ENCODE results near the gene C1QTNF6.

GRCh38 chr22:37231406-37232139, 43.5 kb upstream of the C1QTNF6 start:
- TF ChIP-seq POLR2A (IDR thresholded peaks at IDR 0.05; ENCODE audit: low read depth, low read length) (peak; percentile 48; the same call in 1 of the 2 replicates), CTCF (IDR thresholded peaks at IDR 0.05 in 2 of 3, conservative IDR thresholded peaks at IDR 0.05 in 1 of 3; ENCODE audit: control insufficient read depth in 2 of 3, extremely low read depth in 1 of 3, insufficient read depth in 1 of 3, low read depth in 3 of 3, low read length in 3 of 3) (no peak), CHD4 (IDR thresholded peaks at IDR 0.05) (no peak), NRF1 (conservative IDR thresholded peaks at IDR 0.05; ENCODE audit: low read depth, low read length) (no peak), CUX1 (IDR thresholded peaks at IDR 0.05; ENCODE audit: insufficient replicate concordance, low read depth, low read length) (no peak), YY1 (IDR thresholded peaks at IDR 0.05; ENCODE audit: low read depth, low read length) (no peak), SUPT20H (IDR thresholded peaks at IDR 0.05; ENCODE audit: borderline replicate concordance, control insufficient read depth, low read depth, low read length) (no peak), PAX5 (IDR thresholded peaks at IDR 0.05; ENCODE audit: borderline replicate concordance, low read depth, low read length) (no peak)

Data from GM12878 (cell line).